OCI-LY3 (cell line): Measurements from ENCODE around the gene CTDSP1.

Experiments
- H2AFZ ChIP-seq: fragments of 200-600, 300-600 bp; shearing (Covaris generic); 2 replicates; pipeline ENCODE4 v1.6.0; 2014; ENCODE audit warnings: antibody characterized with exemption, low read depth, low read length
- H3K27ac ChIP-seq: fragments of 200-600, 300-600 bp; sonication (generic); 2 replicates; pipeline ENCODE4 v1.5.1; 2014; ENCODE audit warnings: mild to moderate bottlenecking, low read length, moderate library complexity, mixed read lengths
- H3K27me3 ChIP-seq: fragments of 200-600, 300-600 bp; sonication (generic); 2 replicates; pipeline ENCODE4 v1.6.1; 2014; ENCODE audit warnings: low read depth, low read length, mixed read lengths
- H3K36me3 ChIP-seq: fragments of 200-600, 300-600 bp; sonication (generic); replicated peaks from 2 replicates; pipeline ENCODE3; 2014; ENCODE audit warnings: low read depth, low read length, mixed read lengths
- H3K4me1 ChIP-seq: fragments of 300-600, 200-600 bp; sonication (generic); 2 replicates; pipeline ENCODE4 v1.6.1; 2014; ENCODE audit warnings: low read length, mixed read lengths
- H3K4me2 ChIP-seq: fragments of 200-600, 300-600 bp; sonication (generic); 2 replicates; pipeline ENCODE4 v1.6.1; 2014; ENCODE audit warnings: low read length, mixed read lengths
- H3K4me3 ChIP-seq: fragments of 300-600, 200-600 bp; sonication (generic); 2 replicates; pipeline ENCODE4 v1.5.1; 2014; ENCODE audit warnings: antibody characterized with exemption, mild to moderate bottlenecking, low read length, moderate library complexity
- H3K79me2 ChIP-seq: fragments of 300-600, 200-600 bp; shearing (Covaris generic); 2 replicates; pipeline ENCODE4 v1.6.1; 2014; ENCODE audit warnings: mild to moderate bottlenecking, low read length, mixed read lengths
- H3K9ac ChIP-seq: fragments of 300-600, 200-600 bp; shearing (Covaris generic); 2 replicates; pipeline ENCODE4 v1.6.0; 2014; ENCODE audit warnings: mild to moderate bottlenecking, low read length, moderate library complexity
- H3K9me3 ChIP-seq: fragments of 200-600, 300-600 bp; shearing (Covaris generic); 2 replicates; pipeline ENCODE4 v1.6.1; 2014; ENCODE audit warnings: low read length, mixed read lengths; ENCODE audit not compliant: insufficient read depth
- H4K20me1 ChIP-seq: fragments of 200-600, 300-600 bp; sonication (generic); 2 replicates; pipeline ENCODE4 v1.6.1; 2016; ENCODE audit warnings: low read length, mixed read lengths; ENCODE audit not compliant: insufficient read depth
- CTCF ChIP-seq: fragments of 200-600, 300-600 bp; sonication (generic); IDR thresholded peaks from 2 replicates; pipeline ENCODE4 v1.5.1; 2014; ENCODE audit warnings: antibody characterized with exemption, low read length, low read depth
- EZH2phosphoT487 ChIP-seq: fragments of 200-600 bp; shearing (Covaris generic); IDR thresholded peaks from 2 replicates; pipeline ENCODE4 v1.6.1; 2018; ENCODE audit warnings: antibody characterized with exemption, mixed run types, low read depth

CTDSP1 gene

GRCh38 chr2:218382785-218383184 is 16.9 kb upstream of the CTDSP1 start:
- TF ChIP-seq CTCF (no peak), EZH2phosphoT487 (no peak)
- no peak overlapping the region for H2AFZ ChIP-seq
- H3K9ac ChIP-seq: no peak overlapping the region
- H3K9me3 ChIP-seq: no peaks in the 10 kb centered on the region
- no peaks in the 10 kb centered on the region for H3K36me3 ChIP-seq
- no peak overlapping the region for H3K4me2 ChIP-seq
- no peaks in the 10 kb centered on the region for H3K27me3 ChIP-seq
- H3K27ac ChIP-seq: no peak overlapping the region
- no peak overlapping the region for H3K4me3 ChIP-seq
- no peaks in the 10 kb centered on the region for H4K20me1 ChIP-seq
- no peaks in the 10 kb centered on the region for H3K79me2 ChIP-seq
- H3K4me1 ChIP-seq: no peaks in the 10 kb centered on the region

- no peak for TF ChIP-seq EZH2phosphoT487
- TF ChIP-seq CTCF: no peak
- Histone ChIP-seq H3K9me3 (no peaks in the 10 kb centered on the region), H3K27me3 (no peaks in the 10 kb centered on the region), H3K4me1 (no peaks in the 10 kb centered on the region), H3K79me2 (no peaks in the 10 kb centered on the region), H2AFZ (no peak overlapping the region), H3K4me3 (no peak overlapping the region), H3K4me2 (no peak overlapping the region), H3K36me3 (no peaks in the 10 kb centered on the region), H3K9ac (no peak overlapping the region), H4K20me1 (no peaks in the 10 kb centered on the region), H3K27ac (no peak overlapping the region)
Observed at GRCh38 chr2:218383892-218384519, 15.7 kb upstream of the CTDSP1 start.

GRCh38 chr2:218384975-218385374 is 14.7 kb upstream of the CTDSP1 start:
- no peak overlapping the region for H3K27ac ChIP-seq

More at GRCh38 chr2:218384975-218385374, 14.7 kb upstream of the CTDSP1 start:
- TF ChIP-seq EZH2phosphoT487: no peak
- no peak for TF ChIP-seq CTCF
- no peak overlapping the region for H3K4me2 ChIP-seq
- H3K36me3 ChIP-seq: no peaks in the 10 kb centered on the region
- no peaks in the 10 kb centered on the region for H4K20me1 ChIP-seq
- no peaks in the 10 kb centered on the region for H3K79me2 ChIP-seq
- H3K27me3 ChIP-seq: no peaks in the 10 kb centered on the region
- no peaks in the 10 kb centered on the region for H3K4me1 ChIP-seq
- H3K4me3 ChIP-seq: no peak overlapping the region
- no peak overlapping the region for H3K9ac ChIP-seq
- H3K9me3 ChIP-seq: no peaks in the 10 kb centered on the region
- H2AFZ ChIP-seq: no peak overlapping the region
